ENCODE data around the gene SKP1. TPM values are rescaled to one million over a fixed set of nuclear protein-coding genes. Genes with fewer than 3 reads are reported as not detected.

SKP1 gene
- total and polyA plus RNA-seq, 4 donors: 129 to 407 (median 253) TPM

- no peak for TF ChIP-seq TAF1 (conservative IDR thresholded peaks at IDR 0.05)
- no peak for TF ChIP-seq RAD21 (IDR thresholded peaks at IDR 0.05)
- TF ChIP-seq MAX (IDR thresholded peaks at IDR 0.05): no peak
- no peak for TF ChIP-seq JUND (IDR thresholded peaks at IDR 0.05)
- TF ChIP-seq ZBTB33 (IDR thresholded peaks at IDR 0.05): no peak
- TF ChIP-seq HNF4G (IDR thresholded peaks at IDR 0.05): no peak
- TF ChIP-seq REST (IDR thresholded peaks at IDR 0.05): no peak
- TF ChIP-seq HNF4A (conservative IDR thresholded peaks at IDR 0.05): no peak
- TF ChIP-seq ATF3 (IDR thresholded peaks at IDR 0.05): no peak
- no peak for TF ChIP-seq RXRA (IDR thresholded peaks at IDR 0.05)
- TF ChIP-seq GABPA (IDR thresholded peaks at IDR 0.05 in 1 of 2, conservative IDR thresholded peaks at IDR 0.05 in 1 of 2): no peak
- TF ChIP-seq YY1 (IDR thresholded peaks at IDR 0.05): no peak
- TF ChIP-seq EGR1 (IDR thresholded peaks at IDR 0.05; ENCODE audit: low read depth in 2 of 2): no peak
- WGBS: 93% methylated on average over 3 of the region's 3 CpGs
- Histone ChIP-seq H3K9ac (ENCODE audit: low read depth in 1 of 2, low read length in 2 of 2) (no peak overlapping the region), H3K27me3 (ENCODE audit: control insufficient read depth in 4 of 4, insufficient read depth in 4 of 4, low read length in 3 of 4) (no peaks in the 10 kb centered on the region), H3K27ac (ENCODE audit: low read depth in 1 of 2, low read length in 2 of 2) (no peak overlapping the region), H3K9me3 (ENCODE audit: control insufficient read depth in 4 of 4, low read length in 3 of 4) (no peaks in the 10 kb centered on the region), H3K4me1 (ENCODE audit: control insufficient read depth in 4 of 4, insufficient read depth in 4 of 4, low read length in 3 of 4) (peaks cover 0 to 10% (median 4%) of the 10 kb centered on the region in 4 donors), H3K36me3 (ENCODE audit: control insufficient read depth in 4 of 4, insufficient read depth in 3 of 4, low read depth in 1 of 4, low read length in 3 of 4) (peaks cover 0 to 3% (median 0%) of the 10 kb centered on the region in 4 donors), H3K4me3 (ENCODE audit: low read depth in 1 of 3, low read length in 3 of 3) (no peak overlapping the region)
- no peak for DNase-seq (ENCODE audit: low spot score)
Observed at GRCh38 chr5:134122530-134122929, 54.2 kb downstream of the SKP1 start.

- H3K9me3 ChIP-seq (ENCODE audit: control insufficient read depth in 4 of 4, low read length in 3 of 4): no peaks in the 10 kb centered on the region
- peaks cover 0 to 6% (median 1%) of the 10 kb centered on the region in 4 donors for H3K4me1 ChIP-seq (ENCODE audit: control insufficient read depth in 4 of 4, insufficient read depth in 4 of 4, low read length in 3 of 4)
- WGBS: 96% methylated on average over 17 of the region's 17 CpGs
- H3K36me3 ChIP-seq (ENCODE audit: control insufficient read depth in 4 of 4, insufficient read depth in 3 of 4, low read depth in 1 of 4, low read length in 3 of 4): peaks cover 0 to 3% (median 0%) of the 10 kb centered on the region in 4 donors
- no peak overlapping the region for H3K9ac ChIP-seq (ENCODE audit: low read depth in 1 of 2, low read length in 2 of 2)
- no peak overlapping the region for H3K4me3 ChIP-seq (ENCODE audit: low read depth in 1 of 3, low read length in 3 of 3)
- TF ChIP-seq ATF3 (IDR thresholded peaks at IDR 0.05): no peak
- no peak for TF ChIP-seq GABPA (IDR thresholded peaks at IDR 0.05 in 1 of 2, conservative IDR thresholded peaks at IDR 0.05 in 1 of 2)
- no peak for TF ChIP-seq HNF4G (IDR thresholded peaks at IDR 0.05)
- no peak for TF ChIP-seq HNF4A (conservative IDR thresholded peaks at IDR 0.05)
- no peaks in the 10 kb centered on the region for H3K27me3 ChIP-seq (ENCODE audit: control insufficient read depth in 4 of 4, insufficient read depth in 4 of 4, low read length in 3 of 4)
- DNase-seq (ENCODE audit: low spot score): no peak
- H3K27ac ChIP-seq (ENCODE audit: low read depth in 1 of 2, low read length in 2 of 2): no peak overlapping the region
Observed at GRCh38 chr5:134120386-134121138, 56.2 kb downstream of the SKP1 start.

Data from liver (tissue), 9 donors.